Hepatocyte (in vitro differentiated cells): Measurements from ENCODE around the gene SUCLG2. TPM values are rescaled to one million over a fixed set of nuclear protein-coding genes. Genes with fewer than 3 reads are reported as not detected.

Experiments
- DNase-seq: peaks from one replicate; pipeline ENCODE4 v3.0.0-alpha.2; 2016; ENCODE audit warnings: low spot score
- H2AFZ ChIP-seq: fragments of 200-600 bp; sonication (generic); 2 replicates; pipeline ENCODE4 v1.6.0; 2016; ENCODE audit warnings: antibody characterized with exemption, mild to moderate bottlenecking
- H3K27ac ChIP-seq: fragments of 200-600 bp; sonication (generic); 2 replicates; pipeline ENCODE4 v1.5.1; 2016; ENCODE audit warnings: mild to moderate bottlenecking
- H3K27me3 ChIP-seq: fragments of 200-600 bp; sonication (generic); 2 replicates; pipeline ENCODE4 v1.6.1; 2016
- H3K36me3 ChIP-seq: fragments of 200-600 bp; sonication (generic); replicated peaks from 2 replicates; pipeline ENCODE4 v1.5.1; 2016; ENCODE audit warnings: low read depth; ENCODE audit not compliant: insufficient read depth
- H3K4me1 ChIP-seq: fragments of 200-600 bp; sonication (generic); 2 replicates; pipeline ENCODE4 v1.5.1; 2016; ENCODE audit warnings: mild to moderate bottlenecking, moderate library complexity; ENCODE audit not compliant: insufficient read depth
- H3K4me2 ChIP-seq: fragments of 200-600 bp; sonication (generic); 2 replicates; pipeline ENCODE4 v1.6.0; 2016
- H3K4me3 ChIP-seq: fragments of 200-600 bp; sonication (generic); 2 replicates; pipeline ENCODE4 v1.5.1; 2016; ENCODE audit warnings: mild to moderate bottlenecking
- H3K79me2 ChIP-seq: fragments of 200-600 bp; sonication (generic); 2 replicates; pipeline ENCODE4 v1.6.0; 2017; ENCODE audit warnings: mild to moderate bottlenecking
- H3K9me2 ChIP-seq: fragments of 200-600 bp; sonication (generic); replicated peaks from 2 replicates; pipeline ENCODE4 v1.6.0; 2017; ENCODE audit warnings: mild to moderate bottlenecking; ENCODE audit not compliant: insufficient read depth
- H3K9me3 ChIP-seq: fragments of 200-600 bp; sonication (generic); 2 replicates; pipeline ENCODE4 v1.5.1; 2016; ENCODE audit warnings: low read depth, mild to moderate bottlenecking
- H4K20me1 ChIP-seq: fragments of 200-600 bp; sonication (generic); 2 replicates; pipeline ENCODE4 v1.6.0; 2016; ENCODE audit warnings: mild to moderate bottlenecking; ENCODE audit not compliant: insufficient read depth, poor library complexity, severe bottlenecking
- CTCF ChIP-seq: fragments of 200-600 bp; sonication (generic); IDR thresholded peaks from 2 replicates; pipeline ENCODE4 v1.5.1; 2016; ENCODE audit warnings: antibody characterized with exemption, mild to moderate bottlenecking; ENCODE audit not compliant: poor library complexity
- EZH2 ChIP-seq: fragments of 200-600 bp; sonication (generic); IDR thresholded peaks from 2 replicates; pipeline ENCODE4 v1.6.1; 2016; ENCODE audit warnings: antibody characterized with exemption, mild to moderate bottlenecking, borderline replicate concordance
- EZH2phosphoT487 ChIP-seq: fragments of 200-600 bp; sonication (generic); IDR thresholded peaks from one replicate; pipeline ENCODE4 v1.6.1; 2018; ENCODE audit warnings: antibody characterized with exemption, mild to moderate bottlenecking, low read depth, moderate library complexity; ENCODE audit not compliant: unreplicated experiment, severe bottlenecking
- WGBS: methylation state at CpG from one replicate; pipeline ENCODE4 v1.1.6; 2016; ENCODE audit warnings: low lambda C conversion rate; ENCODE audit errors: missing lambda C conversion rate; 5-methylcytosine and 5-hydroxymethylcytosine counted together
- polyA plus RNA-seq: library from polyadenylated mRNA; unstranded; fragments of >200 nt; fragmentation: Nextera tagmentation; extraction: Ambion mirVana; gene quantifications from 2 replicates; pipeline ENCODE4 v1.2.1, GENCODE V29; 2016
- total RNA-seq: library from RNA; depleted of rRNA; stranded (reverse); fragments of >200 nt; gene quantifications from 2 replicates; pipeline ENCODE4 v1.2.3, GENCODE V29; 2014

SUCLG2 gene
- total and polyA plus RNA-seq, 2 experiments from 2014 or later, result 58.0 to 94.2 TPM

DNA sequence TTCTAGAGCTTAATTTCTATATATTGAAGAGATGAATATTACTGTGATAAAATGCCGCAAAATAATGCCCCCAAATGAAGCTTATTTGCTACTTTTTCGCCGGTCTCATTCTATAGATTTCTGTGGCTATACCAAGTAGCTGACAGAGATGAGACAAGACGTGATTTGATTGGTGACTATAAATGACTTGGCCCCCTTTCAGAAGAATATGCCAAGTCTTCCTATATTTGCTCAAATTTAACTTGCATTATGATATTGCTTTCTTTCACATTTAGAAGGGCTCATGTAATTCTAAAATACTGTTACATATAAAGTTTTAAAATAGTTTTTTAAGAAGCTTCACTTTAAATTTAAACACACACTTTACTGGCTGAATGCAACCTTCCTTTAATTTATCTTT lies 180.1 kb downstream of the SUCLG2 start:
- H3K4me2 ChIP-seq, result no peak overlapping the region
- no peaks in the 10 kb centered on the region for H3K27me3 ChIP-seq
- no peaks in the 10 kb centered on the region for H3K9me3 ChIP-seq
- H4K20me1 ChIP-seq, result no peaks in the 10 kb centered on the region
- TF ChIP-seq EZH2 (no peak), CTCF (no peak), EZH2phosphoT487 (no peak)
- no peaks in the 10 kb centered on the region for H3K4me1 ChIP-seq
- H2AFZ ChIP-seq, result no peak overlapping the region
- H3K27ac ChIP-seq, result no peak overlapping the region
- WGBS, result 97% methylated on average over 4 of the region's 4 CpGs
- DNase-seq, result no peak
- H3K4me3 ChIP-seq, result no peak overlapping the region
- H3K9me2 ChIP-seq, result no peaks in the 10 kb centered on the region
- no peaks in the 10 kb centered on the region for H3K79me2 ChIP-seq
- H3K36me3 ChIP-seq, result no peaks in the 10 kb centered on the region

GRCh38 chr3:67472674-67473201 lies 181.7 kb downstream of the SUCLG2 start:
- Histone ChIP-seq H3K4me3 (no peak overlapping the region), H3K36me3 (no peaks in the 10 kb centered on the region), H3K9me3 (no peaks in the 10 kb centered on the region), H3K27me3 (no peaks in the 10 kb centered on the region), H3K9me2 (no peaks in the 10 kb centered on the region), H3K27ac (no peak overlapping the region), H4K20me1 (no peaks in the 10 kb centered on the region), H3K4me2 (no peak overlapping the region), H2AFZ (no peak overlapping the region), H3K4me1 (no peaks in the 10 kb centered on the region), H3K79me2 (no peaks in the 10 kb centered on the region)
- no peak for TF ChIP-seq EZH2phosphoT487
- no peak for TF ChIP-seq EZH2
- no peak for TF ChIP-seq CTCF
- WGBS, result 92% methylated on average over 2 of the region's 2 CpGs
- DNase-seq, result no peak

GRCh38 chr3:67470207-67470606 lies 184.2 kb downstream of the SUCLG2 start:
- no peaks in the 10 kb centered on the region for H3K9me3 ChIP-seq
- H4K20me1 ChIP-seq, result no peaks in the 10 kb centered on the region
- 97% methylated on average over 1 of the region's 1 CpG for WGBS
- H3K27ac ChIP-seq, result no peak overlapping the region
- TF ChIP-seq CTCF (no peak), EZH2 (no peak), EZH2phosphoT487 (no peak)
- H3K4me2 ChIP-seq, result no peak overlapping the region
- H2AFZ ChIP-seq, result no peak overlapping the region
- no peak overlapping the region for H3K4me3 ChIP-seq
- no peaks in the 10 kb centered on the region for H3K27me3 ChIP-seq
- no peaks in the 10 kb centered on the region for H3K9me2 ChIP-seq
- no peak for DNase-seq
- no peaks in the 10 kb centered on the region for H3K79me2 ChIP-seq
- no peaks in the 10 kb centered on the region for H3K36me3 ChIP-seq
- no peaks in the 10 kb centered on the region for H3K4me1 ChIP-seq

- 95% methylated on average over 4 of the region's 4 CpGs for WGBS
Observed at GRCh38 chr3:67468511-67468910, 185.9 kb downstream of the SUCLG2 start.

More at GRCh38 chr3:67468511-67468910, 185.9 kb downstream of the SUCLG2 start:
- Histone ChIP-seq H3K27me3 (no peaks in the 10 kb centered on the region), H3K4me1 (no peaks in the 10 kb centered on the region), H3K36me3 (no peaks in the 10 kb centered on the region), H3K9me2 (no peaks in the 10 kb centered on the region), H3K4me3 (no peak overlapping the region), H3K27ac (no peak overlapping the region), H3K4me2 (no peak overlapping the region), H2AFZ (no peak overlapping the region), H3K9me3 (no peaks in the 10 kb centered on the region), H3K79me2 (no peaks in the 10 kb centered on the region), H4K20me1 (no peaks in the 10 kb centered on the region)
- no peak for DNase-seq
- TF ChIP-seq CTCF (no peak), EZH2 (no peak), EZH2phosphoT487 (no peak)
